ENCODE results near the gene IKZF3.

DNA sequence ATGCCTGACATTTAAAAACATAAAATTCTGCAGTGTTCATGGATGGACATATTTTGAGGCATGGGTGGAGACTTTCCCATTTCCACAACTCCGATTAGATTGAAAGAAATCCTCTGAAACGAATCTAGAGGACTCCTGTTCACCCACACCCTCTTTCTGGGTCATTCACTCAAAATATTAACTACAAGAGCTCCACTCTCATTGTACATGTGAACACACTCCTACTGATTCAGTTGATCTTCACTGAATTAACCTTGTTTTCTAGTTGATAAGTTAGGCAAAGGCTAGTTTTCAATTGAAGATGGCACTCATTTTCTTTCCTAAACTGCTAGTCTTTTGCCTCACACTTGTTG, 82.3 kb downstream of the IKZF3 start:
- no peak for TF ChIP-seq CTCF (IDR thresholded peaks at IDR 0.05)
- no peak for TF ChIP-seq POLR2A (IDR thresholded peaks at IDR 0.05)
- TF ChIP-seq POLR2AphosphoS5 (IDR thresholded peaks at IDR 0.05): no peak
